Heart left ventricle (tissue), 13 donors: ENCODE measurements around the gene FABP1.

Experiments used
- POLR2A ChIP-seq, 2 donors: fragments of 450-650 bp; IDR thresholded peaks; one replicate each; pipeline ENCODE4 v1.6.1; 2017; ENCODE audit warnings: antibody characterized with exemption in 2 of 2, mild to moderate bottlenecking in 2 of 2, moderate library complexity in 2 of 2
- TF ChIP-seq, protein P1 (sequence below), 12 donors: fragments of 200-600 bp; sonication (generic) in 4 of 12; IDR thresholded peaks; one replicate each; pipeline versions ENCODE4 v1.5.0 to v1.8.0; 2018 to 2022; ENCODE audit warnings: antibody characterized with exemption in 12 of 12, mild to moderate bottlenecking in 5 of 12
- donor health status: ischemic (EF 13 %, LVEDD 7.1; RV severe dilation, severe dysfunction).
- donor health status: DM: no; HTN: yes; CAD: no.
- donor health status: DM: no; HTN: no; CAD: no.
- donor health status: ischemic (EF 25% LVEDD 6.9; RV normal size, moderate dysfunction).
- donor health status: ischemic (EF 25% LVEDD 5.7; RV mildly dilated, moderate dysfunction).
- donor health status: ischemic (EF 35%, LVEDD 5.7; RV mildly dilated, moderate dysfunction).
- donor health status: nonischemic (EF 11% LVEDD 7.7; RV severe dilation, severe dysfunction).
- donor health status: DM: yes; HTN: yes; CAD: no.
- donor health status: PGD.
- donor health status: ischemic (EF 29% LVEDD 5.4; RV normal size, mild dysfunction).
- donor health status: nonischemic (EF 23%, LVEDD 6.1; RV moderate dilation, normal function).

DNA sequence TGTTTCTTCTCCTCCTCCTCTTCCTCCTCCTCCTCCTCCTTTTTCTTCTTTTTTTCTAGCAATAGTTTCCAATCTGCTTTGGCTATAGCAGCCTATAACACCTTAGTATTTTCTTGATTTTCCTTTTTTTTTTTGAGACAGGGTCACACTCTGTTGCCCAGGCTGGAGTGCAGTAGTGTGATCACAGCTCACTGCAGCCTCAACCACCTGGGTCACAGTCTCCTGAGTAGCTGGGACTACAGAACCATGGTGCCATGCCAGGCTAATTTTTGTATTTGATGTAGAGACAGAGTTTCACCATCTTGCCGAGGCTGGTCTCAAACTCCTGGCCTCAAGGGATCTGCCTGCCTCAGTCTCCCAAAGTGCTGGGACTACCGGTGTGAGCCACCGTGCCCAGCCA lies 31.6 kb upstream of the FABP1 start:
- TF ChIP-seq, protein P1, sequence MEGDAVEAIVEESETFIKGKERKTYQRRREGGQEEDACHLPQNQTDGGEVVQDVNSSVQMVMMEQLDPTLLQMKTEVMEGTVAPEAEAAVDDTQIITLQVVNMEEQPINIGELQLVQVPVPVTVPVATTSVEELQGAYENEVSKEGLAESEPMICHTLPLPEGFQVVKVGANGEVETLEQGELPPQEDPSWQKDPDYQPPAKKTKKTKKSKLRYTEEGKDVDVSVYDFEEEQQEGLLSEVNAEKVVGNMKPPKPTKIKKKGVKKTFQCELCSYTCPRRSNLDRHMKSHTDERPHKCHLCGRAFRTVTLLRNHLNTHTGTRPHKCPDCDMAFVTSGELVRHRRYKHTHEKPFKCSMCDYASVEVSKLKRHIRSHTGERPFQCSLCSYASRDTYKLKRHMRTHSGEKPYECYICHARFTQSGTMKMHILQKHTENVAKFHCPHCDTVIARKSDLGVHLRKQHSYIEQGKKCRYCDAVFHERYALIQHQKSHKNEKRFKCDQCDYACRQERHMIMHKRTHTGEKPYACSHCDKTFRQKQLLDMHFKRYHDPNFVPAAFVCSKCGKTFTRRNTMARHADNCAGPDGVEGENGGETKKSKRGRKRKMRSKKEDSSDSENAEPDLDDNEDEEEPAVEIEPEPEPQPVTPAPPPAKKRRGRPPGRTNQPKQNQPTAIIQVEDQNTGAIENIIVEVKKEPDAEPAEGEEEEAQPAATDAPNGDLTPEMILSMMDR (IDR thresholded peaks at IDR 0.05) = no peak
- TF ChIP-seq POLR2A (IDR thresholded peaks at IDR 0.05) = no peak
